Naive thymus-derived CD4-positive, alpha-beta T cell (primary cell): ENCODE results near the gene LYST. TPM values are rescaled to one million over a fixed set of nuclear protein-coding genes. Genes with fewer than 3 reads are reported as not detected.

ENCODE experiments used
- ATAC-seq: fragments of 150-1000 bp; cut with Tn5 transposase; 2 replicates; pipeline ENCODE4 v1.10.0; 2021; ENCODE audit warnings: mild to moderate bottlenecking, moderate library complexity
- CTCF ChIA-PET: fragments of 350-600 bp; sonication (Branson Sonifier 250); formaldehyde crosslinking; loops from one replicate; lab custom pipeline; 2021; ENCODE audit warnings: antibody characterized with exemption; lab: Charles Lee
- POLR2A ChIA-PET: fragments of 350-600 bp; sonication (Branson Sonifier 250); formaldehyde crosslinking; loops from one replicate; lab custom pipeline; 2021; ENCODE audit warnings: antibody characterized with exemption, inconsistent platforms; lab: Charles Lee
- DNase-seq, 9 donors: peaks; one replicate each; pipeline versions ENCODE4 v3.0.0 to v3.0.0-alpha.2; 2020 to 2022; ENCODE audit warnings: mixed read lengths in 1 of 9
- H3K27ac ChIP-seq: one replicate; pipeline ENCODE4 v1.7.0; 2013; ENCODE audit warnings: mild to moderate bottlenecking, low read depth, low read length, moderate library complexity
- H3K27me3 ChIP-seq, 2 donors: one replicate each; pipeline ENCODE4 v1.7.0; 2013; ENCODE audit warnings: low read length in 2 of 2, mild to moderate bottlenecking in 2 of 2, moderate library complexity in 2 of 2; ENCODE audit not compliant: control insufficient read depth in 2 of 2, insufficient read depth in 2 of 2
- H3K36me3 ChIP-seq, 3 experiments: 1 replicate in 2 of 3; 2 replicates in 1 of 3; pipeline ENCODE4 v1.7.0; 2013; ENCODE audit warnings: low read length in 3 of 3, mild to moderate bottlenecking in 3 of 3, moderate library complexity in 1 of 3; ENCODE audit not compliant: insufficient read depth in 3 of 3, control insufficient read depth in 2 of 3
- H3K4me1 ChIP-seq, 2 donors: one replicate each; pipeline ENCODE4 v1.7.0; 2013; ENCODE audit warnings: low read length in 2 of 2, mild to moderate bottlenecking in 2 of 2, moderate library complexity in 1 of 2; ENCODE audit not compliant: control insufficient read depth in 2 of 2, insufficient read depth in 2 of 2
- H3K4me3 ChIP-seq: 2 replicates; pipeline ENCODE4 v1.7.0; 2013; ENCODE audit warnings: mild to moderate bottlenecking, low read length
- H3K9me3 ChIP-seq, 3 experiments: 1 replicate in 2 of 3; 2 replicates in 1 of 3; pipeline ENCODE4 v1.7.0; 2013; ENCODE audit warnings: low read length in 3 of 3; ENCODE audit not compliant: control insufficient read depth in 2 of 3
- H3K27ac Mint-ChIP-seq, 9 donors: one replicate each; pipeline ENCODE4 v1.8.0; 2020 to 2022; ENCODE audit warnings: mixed read lengths in 9 of 9, mild to moderate bottlenecking in 8 of 9, moderate library complexity in 5 of 9, inconsistent platforms in 2 of 9
- H3K27me3 Mint-ChIP-seq, 5 donors: one replicate each; pipeline ENCODE4 v1.8.0; 2021 to 2022; ENCODE audit warnings: mixed read lengths in 5 of 5, mild to moderate bottlenecking in 1 of 5
- H3K36me3 Mint-ChIP-seq, 5 donors: one replicate each; pipeline ENCODE4 v1.8.0; 2020 to 2022; ENCODE audit warnings: mixed read lengths in 5 of 5, mild to moderate bottlenecking in 3 of 5, inconsistent platforms in 1 of 5
- H3K4me1 Mint-ChIP-seq, 7 donors: one replicate each; pipeline ENCODE4 v1.8.0; 2020 to 2022; ENCODE audit warnings: mixed read lengths in 7 of 7, mild to moderate bottlenecking in 3 of 7, inconsistent platforms in 1 of 7
- H3K4me3 Mint-ChIP-seq, 10 donors: one replicate each; pipeline ENCODE4 v1.8.0; 2020 to 2022; ENCODE audit warnings: mild to moderate bottlenecking in 10 of 10, mixed read lengths in 10 of 10, moderate library complexity in 6 of 10, inconsistent platforms in 2 of 10
- H3K9me3 Mint-ChIP-seq, 11 donors: one replicate each; pipeline ENCODE4 v1.8.0; 2020 to 2022; ENCODE audit warnings: mixed read lengths in 11 of 11, mild to moderate bottlenecking in 4 of 11, inconsistent platforms in 1 of 11, moderate library complexity in 1 of 11
- intact Hi-C, 2 donors: fragments of 100-400 bp; cut with micrococcal nuclease; formaldehyde crosslinking; loops; one replicate each; pipeline ENCODE4 v1.15.1; 2023
- polyA plus RNA-seq, 2 donors: library from polyadenylated mRNA; unstranded; fragments of 300-500 nt; fragmentation: Illumina TruSeq; gene quantifications; one replicate each; pipeline ENCODE4 v1.2.3, GENCODE V29; 2021
- total RNA-seq, 6 experiments: library from RNA in 5 of 6; stranded (reverse) in 5 of 6; gene quantifications; 1 replicate in 5 of 6; 2 replicates in 1 of 6; pipeline ENCODE4 v1.2.3 and lab custom pipeline; 2021 to 2026

LYST gene
- total and polyA plus RNA-seq, 7 experiments from 2014 or later = 5.7 to 98.1 (median 27.8) TPM

DNA sequence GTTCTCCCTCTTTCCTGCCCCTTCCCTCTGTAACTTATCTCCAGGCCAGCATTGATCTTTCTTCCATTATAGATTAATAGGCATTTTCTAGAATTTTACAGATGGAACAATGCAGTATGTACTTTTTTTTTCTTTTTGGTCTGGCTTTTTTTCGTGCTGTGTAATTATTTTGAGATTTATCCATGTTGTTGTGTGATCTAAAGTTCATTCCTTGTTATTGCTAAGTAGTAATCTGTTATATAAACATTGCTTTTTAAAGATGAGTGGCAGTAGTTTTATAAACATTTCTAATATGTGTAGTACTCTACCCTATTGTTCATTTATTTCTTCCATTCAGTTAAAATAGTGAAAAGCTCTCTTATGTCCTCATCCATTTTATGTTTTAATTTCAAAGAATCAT is 5.9 kb downstream of the LYST start:
- no peak overlapping the region for H3K27ac ChIP-seq
- ATAC-seq (no peak), DNase-seq (no peak)
- peaks cover 18 to 40% of the 10 kb centered on the region in 2 donors for H3K4me1 ChIP-seq
- H3K4me3 Mint-ChIP-seq = no peak overlapping the region
- peaks cover 0 to 2% (median 0%) of the 10 kb centered on the region in 11 donors for H3K9me3 Mint-ChIP-seq
- intact Hi-C loops = no loop called here
- no peak overlapping the region for H3K4me3 ChIP-seq
- H3K4me1 Mint-ChIP-seq = peaks cover 34 to 56% (median 42%) of the 10 kb centered on the region in 7 donors
- H3K27ac Mint-ChIP-seq = peak overlapping the region in 1 of 9 donors; percentile 38
- H3K36me3 ChIP-seq = no peaks in the 10 kb centered on the region
- ChIA-PET CTCF (interaction anchor here (1.0 kb wide), 1 partner anchor 111 kb away, joined by 4 read pairs; no protein-coding TSS in a partner anchor), POLR2A (no interaction called here)
- no peaks in the 10 kb centered on the region for H3K9me3 ChIP-seq
- H3K27me3 ChIP-seq = no peaks in the 10 kb centered on the region
- H3K27me3 Mint-ChIP-seq = no peaks in the 10 kb centered on the region
- peaks cover 0 to 16% (median 4%) of the 10 kb centered on the region in 5 donors for H3K36me3 Mint-ChIP-seq

DNA sequence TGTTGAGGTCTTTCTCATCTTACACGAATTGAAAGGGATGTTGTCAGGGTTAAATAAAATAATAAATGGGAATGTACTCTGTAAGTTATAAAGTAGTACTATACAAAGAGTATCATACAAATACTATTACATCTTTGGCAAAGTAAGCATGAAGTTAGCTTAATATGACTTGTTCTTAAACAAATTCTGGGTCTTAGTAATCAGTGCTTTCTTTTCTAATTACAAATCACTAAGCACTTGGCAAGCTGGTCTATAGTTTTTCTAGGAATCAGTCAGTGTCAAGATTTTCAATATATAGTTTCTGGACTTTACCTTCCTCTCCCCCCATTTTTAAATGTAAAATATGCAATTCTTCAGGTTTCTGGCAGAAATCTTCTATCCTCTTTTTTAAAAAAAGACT is 6.9 kb downstream of the LYST start:
- H3K27ac Mint-ChIP-seq = no peak overlapping the region
- intact Hi-C loops = no loop called here
- DNase-seq = no peak
- ChIA-PET CTCF (no interaction called here), POLR2A (interaction anchor here (0.7 kb wide), 1 partner anchor 14 kb away, joined by 3 read pairs; no protein-coding TSS in a partner anchor)
- Histone ChIP-seq H3K4me3 (no peak overlapping the region), H3K4me1 (peaks cover 10 to 43% of the 10 kb centered on the region in 2 donors), H3K27me3 (no peaks in the 10 kb centered on the region), H3K9me3 (no peaks in the 10 kb centered on the region), H3K27ac (no peak overlapping the region), H3K36me3 (no peaks in the 10 kb centered on the region)
- peaks cover 0 to 2% (median 0%) of the 10 kb centered on the region in 11 donors for H3K9me3 Mint-ChIP-seq
- H3K36me3 Mint-ChIP-seq = peaks cover 0 to 14% (median 4%) of the 10 kb centered on the region in 5 donors
- peaks cover 26 to 52% (median 35%) of the 10 kb centered on the region in 7 donors for H3K4me1 Mint-ChIP-seq
- H3K4me3 Mint-ChIP-seq = no peak overlapping the region
- H3K27me3 Mint-ChIP-seq = no peaks in the 10 kb centered on the region
- no peak for ATAC-seq

GRCh38 chr1:235858766-235859165 is 7.9 kb downstream of the LYST start:
- H3K27ac ChIP-seq = no peak overlapping the region
- no peaks in the 10 kb centered on the region for H3K27me3 ChIP-seq
- peaks cover 7 to 38% of the 10 kb centered on the region in 2 donors for H3K4me1 ChIP-seq
- no peaks in the 10 kb centered on the region for H3K9me3 ChIP-seq
- H3K9me3 Mint-ChIP-seq = peaks cover 0 to 2% (median 0%) of the 10 kb centered on the region in 11 donors
- H3K4me3 Mint-ChIP-seq = no peak overlapping the region
- H3K4me1 Mint-ChIP-seq = peaks cover 22 to 52% (median 36%) of the 10 kb centered on the region in 7 donors
- H3K27me3 Mint-ChIP-seq = no peaks in the 10 kb centered on the region
- no peaks in the 10 kb centered on the region for H3K36me3 ChIP-seq
- DNase-seq (no peak), ATAC-seq (no peak)
- H3K4me3 ChIP-seq = no peak overlapping the region
- POLR2A ChIA-PET = no interaction called here
- no peak overlapping the region for H3K27ac Mint-ChIP-seq
- intact Hi-C loops = no loop called here
- CTCF ChIA-PET = no interaction called here
- H3K36me3 Mint-ChIP-seq = peaks cover 0 to 11% (median 3%) of the 10 kb centered on the region in 5 donors

DNA sequence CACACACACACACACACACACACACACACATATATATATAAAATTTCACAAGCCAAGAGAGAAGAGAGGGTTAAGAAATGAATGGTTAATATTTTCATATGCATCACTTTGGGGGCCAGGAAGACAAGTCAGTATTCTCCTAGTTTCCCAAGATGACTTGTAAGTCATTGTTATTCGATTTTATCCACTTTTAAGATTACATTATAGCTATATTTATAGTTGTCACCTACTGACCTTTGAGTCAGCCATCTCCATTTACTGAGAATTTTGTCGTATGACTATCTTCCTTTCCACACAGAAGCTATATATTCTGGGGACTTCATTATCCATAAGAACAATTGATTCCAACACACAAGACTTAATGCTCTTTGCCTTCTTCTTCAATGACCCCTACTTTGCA is 8.9 kb downstream of the LYST start:
- Mint-ChIP-seq H3K9me3 (peaks cover 0 to 2% (median 0%) of the 10 kb centered on the region in 11 donors), H3K36me3 (peaks cover 0 to 11% (median 3%) of the 10 kb centered on the region in 5 donors), H3K4me1 (peaks cover 13 to 51% (median 28%) of the 10 kb centered on the region in 7 donors), H3K4me3 (no peak overlapping the region), H3K27ac (no peak overlapping the region), H3K27me3 (no peaks in the 10 kb centered on the region)
- CTCF ChIA-PET = interaction anchor here (1.4 kb wide), 1 partner anchor 114 kb away, joined by 3 read pairs; no protein-coding TSS in a partner anchor
- POLR2A ChIA-PET = no interaction called here
- peaks cover 7 to 37% of the 10 kb centered on the region in 2 donors for H3K4me1 ChIP-seq
- H3K27ac ChIP-seq = no peak overlapping the region
- intact Hi-C loops = no loop called here
- DNase-seq (no peak), ATAC-seq (no peak)
- no peak overlapping the region for H3K4me3 ChIP-seq
- no peaks in the 10 kb centered on the region for H3K27me3 ChIP-seq
- H3K9me3 ChIP-seq = no peaks in the 10 kb centered on the region
- H3K36me3 ChIP-seq = no peaks in the 10 kb centered on the region

DNA sequence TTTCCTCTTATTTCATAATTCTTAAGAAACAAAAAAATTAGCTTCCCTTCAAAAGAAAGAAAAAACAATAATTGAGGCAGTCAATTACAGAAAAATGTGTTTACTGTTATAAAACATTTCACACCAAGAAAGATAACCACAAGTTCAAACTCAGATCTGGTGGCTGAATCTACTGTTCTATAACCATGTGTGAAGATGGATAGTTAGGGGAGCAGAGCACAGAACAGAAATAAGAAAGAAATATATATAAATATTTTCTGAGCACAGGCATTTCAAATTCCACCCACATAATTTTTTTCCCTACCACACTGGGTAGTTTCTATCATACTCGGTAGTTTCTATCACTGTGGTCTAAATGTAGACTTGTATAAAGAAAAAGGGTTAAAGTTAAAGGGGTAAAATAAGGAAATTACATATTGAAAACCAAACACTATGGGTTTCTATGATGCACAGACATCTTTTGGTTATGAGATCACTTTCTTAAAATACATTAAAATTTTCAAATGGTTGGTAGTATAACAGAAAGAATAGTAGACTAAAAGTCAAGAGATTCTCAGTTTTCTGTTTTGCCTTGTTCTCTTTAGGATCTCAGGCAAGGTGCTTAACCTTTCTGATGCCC is 10.8 kb downstream of the LYST start:
- ChIA-PET POLR2A (interaction anchor here (1.0 to 4.0 kb wide), 2 partner anchors 10 to 14 kb away, joined by 3 to 13 read pairs; partner anchors contain the start of gene LYST), CTCF (interaction anchor here (0.7 kb wide), 1 partner anchor 10 kb away, joined by 4 read pairs; the partner anchor contains the start of gene LYST)
- no peak overlapping the region for H3K27ac Mint-ChIP-seq
- DNase-seq (no peak), ATAC-seq (no peak)
- no peak overlapping the region for H3K4me3 ChIP-seq
- H3K36me3 ChIP-seq = no peaks in the 10 kb centered on the region
- intact Hi-C loops = loop anchor here in 1 of 2 donors (1.0 kb wide), 2 partner anchors 8 to 9 kb away; no protein-coding TSS in a partner anchor
- peaks cover 0 to 2% (median 0%) of the 10 kb centered on the region in 11 donors for H3K9me3 Mint-ChIP-seq
- H3K27ac ChIP-seq = no peak overlapping the region
- H3K27me3 Mint-ChIP-seq = no peaks in the 10 kb centered on the region
- H3K36me3 Mint-ChIP-seq = peaks cover 0 to 10% (median 4%) of the 10 kb centered on the region in 5 donors
- no peak overlapping the region for H3K4me3 Mint-ChIP-seq
- no peaks in the 10 kb centered on the region for H3K27me3 ChIP-seq
- no peaks in the 10 kb centered on the region for H3K9me3 ChIP-seq
- H3K4me1 Mint-ChIP-seq = peaks cover 14 to 54% (median 25%) of the 10 kb centered on the region in 7 donors
- peaks cover 7 to 25% of the 10 kb centered on the region in 2 donors for H3K4me1 ChIP-seq

DNA sequence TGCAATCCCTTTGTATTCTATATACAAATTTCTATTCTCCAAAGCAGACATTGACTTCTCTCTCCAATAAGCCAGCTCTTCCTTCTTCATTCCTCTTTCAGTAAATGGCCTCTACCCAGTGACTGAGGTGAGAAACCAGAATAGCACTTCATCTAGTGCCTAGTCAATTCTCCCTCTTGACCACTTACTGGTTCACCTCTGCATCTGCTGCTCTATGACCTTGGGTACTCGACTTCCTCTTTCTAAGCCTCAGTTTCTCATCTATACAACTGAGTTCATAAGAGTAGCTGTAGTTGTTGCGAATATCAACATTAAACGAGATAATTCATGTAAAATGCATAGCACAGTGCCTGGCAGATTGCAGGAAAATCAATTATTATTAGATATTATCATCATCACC is 12.4 kb downstream of the LYST start:
- ChIA-PET CTCF (no interaction called here), POLR2A (interaction anchor here (0.7 to 4.0 kb wide), 2 partner anchors 12 to 118 kb away, joined by 3 to 13 read pairs; partner anchors contain the start of gene LYST)
- peaks cover 29 to 70% (median 41%) of the 10 kb centered on the region in 7 donors for H3K4me1 Mint-ChIP-seq
- no peak overlapping the region for H3K4me3 ChIP-seq
- no peak overlapping the region for H3K27ac ChIP-seq
- H3K36me3 Mint-ChIP-seq = peaks cover 0 to 20% (median 4%) of the 10 kb centered on the region in 5 donors
- no peaks in the 10 kb centered on the region for H3K9me3 ChIP-seq
- peak overlapping the region in 1 of 9 donors; percentile 1 for H3K27ac Mint-ChIP-seq
- H3K36me3 ChIP-seq = no peaks in the 10 kb centered on the region
- intact Hi-C loops = no loop called here
- H3K27me3 Mint-ChIP-seq = no peaks in the 10 kb centered on the region
- peaks cover 0 to 2% (median 0%) of the 10 kb centered on the region in 11 donors for H3K9me3 Mint-ChIP-seq
- no peaks in the 10 kb centered on the region for H3K27me3 ChIP-seq
- peaks cover 7 to 18% of the 10 kb centered on the region in 2 donors for H3K4me1 ChIP-seq
- ATAC-seq = no peak
- no peak for DNase-seq
- H3K4me3 Mint-ChIP-seq = no peak overlapping the region
